ENCODE measurements around the gene SCRN3. TPM values are rescaled to one million over a fixed set of nuclear protein-coding genes. Genes with fewer than 3 reads are reported as not detected.

Gene SCRN3
- 65.7 TPM for total RNA-seq

GRCh38 chr2:174395284-174395968 is at the start of gene SCRN3:
Gene SCRN3 (plus strand): TSS chr2:174395730. CDS start chr2:174398284, 2,554 bp downstream.

Other genes starting within 250 kb of the SCRN3 start
- 79.2 TPM for gene OLA1, start 147.2 kb upstream of the SCRN3 start, total RNA-seq
- gene SP9, start 60.8 kb upstream of the SCRN3 start, total RNA-seq: 20.0 TPM
- gene GPR155, start 91.3 kb downstream of the SCRN3 start, total RNA-seq: 11.6 TPM
- 3.8 TPM for gene WIPF1, start 202.1 kb downstream of the SCRN3 start, total RNA-seq

Data from parietal lobe (tissue), 1 donor.